Inflammatory macrophage (primary cell): ENCODE data around the gene GTF2H2.
"Not testable (repeated sequence)": the region's sequence is repeated elsewhere in the genome, so short reads cannot be mapped to it uniquely, and the experiment has no call there.

Experiments
- DNase-seq, 2 donors: peaks; one replicate each; pipeline ENCODE4 v3.0.0-alpha.2; 2020 to 2022
- total RNA-seq, 18 experiments: gene quantifications; one replicate each; lab custom pipeline; 2026; ENCODE audit warnings: mixed read lengths in 6 of 18, inconsistent platforms in 2 of 18; lab: John Stamatoyannopoulos, UW

Gene GTF2H2
- total RNA-seq: 0.63 to 6.2 (median 2.8) reads per million in 18 experiments

GRCh38 chr5:71067262-71067928 lies at the start of gene GTF2H2:
Gene GTF2H2 (minus strand): TSS chr5:71067676. CDS start chr5:71062763, 4,913 bp downstream.
- DNase-seq: not testable (repeated sequence)

DNA sequence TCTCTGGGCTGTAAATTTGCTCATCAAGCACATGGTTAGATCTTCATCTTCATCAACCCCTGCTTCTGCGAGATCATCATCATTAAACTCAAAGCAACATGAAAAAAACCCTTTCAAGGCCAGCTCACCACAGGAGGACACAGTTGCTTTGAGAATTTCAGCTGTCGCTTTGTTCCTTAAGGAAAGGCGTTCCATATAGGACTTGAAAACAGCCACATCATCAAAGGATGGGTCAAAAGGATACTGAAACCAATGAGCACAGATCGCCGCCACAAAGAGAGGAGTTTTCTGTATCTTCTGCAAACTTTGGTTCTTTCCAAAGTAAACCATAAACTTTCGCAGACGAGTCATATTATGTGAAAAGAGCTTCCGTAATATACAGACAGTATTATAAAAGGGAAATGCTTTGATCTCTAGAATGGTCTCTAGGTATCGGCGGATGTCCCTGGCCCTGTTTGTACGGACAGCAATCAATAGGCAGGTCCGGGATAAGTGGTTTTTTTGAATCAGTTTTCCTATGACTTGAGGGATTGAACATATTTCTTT lies 42.3 kb upstream of the GTF2H2 start:
- DNase-seq: not testable (repeated sequence)

DNA sequence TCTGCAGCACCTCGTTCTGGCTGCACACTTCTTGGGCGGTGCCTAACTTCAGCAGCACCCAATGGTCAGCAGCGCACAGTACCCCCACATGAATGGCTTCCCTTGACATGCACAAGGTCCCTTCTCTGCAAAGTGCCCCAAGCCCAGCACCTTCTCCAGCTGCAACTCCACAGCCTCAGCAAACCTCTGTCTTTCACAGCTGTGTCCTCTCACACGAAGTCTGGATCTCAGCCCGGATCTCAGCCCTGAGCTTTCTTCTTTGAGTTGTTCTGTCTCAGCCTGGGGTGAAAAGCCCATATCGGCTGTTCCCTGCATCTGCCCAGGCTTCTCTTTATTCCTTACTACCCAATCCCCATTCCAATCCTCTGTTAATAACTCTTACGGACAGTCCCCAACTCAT lies 32.5 kb upstream of the GTF2H2 start:
- DNase-seq: not testable (repeated sequence)

DNA sequence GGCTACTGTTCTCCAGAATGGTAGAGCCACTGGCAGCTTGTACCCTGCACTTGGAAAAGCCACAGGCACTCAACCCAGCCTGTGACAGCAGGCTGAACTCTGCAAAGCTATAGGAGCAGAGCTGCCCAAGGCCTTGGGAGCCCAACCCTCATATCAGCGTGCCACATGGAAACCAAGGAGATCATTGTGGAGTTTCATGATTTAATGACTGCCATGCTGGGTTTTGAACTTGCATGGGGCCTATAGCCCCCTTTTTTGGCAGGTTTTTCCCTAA lies 30.4 kb upstream of the GTF2H2 start:
- DNase-seq: not testable (repeated sequence)

DNA sequence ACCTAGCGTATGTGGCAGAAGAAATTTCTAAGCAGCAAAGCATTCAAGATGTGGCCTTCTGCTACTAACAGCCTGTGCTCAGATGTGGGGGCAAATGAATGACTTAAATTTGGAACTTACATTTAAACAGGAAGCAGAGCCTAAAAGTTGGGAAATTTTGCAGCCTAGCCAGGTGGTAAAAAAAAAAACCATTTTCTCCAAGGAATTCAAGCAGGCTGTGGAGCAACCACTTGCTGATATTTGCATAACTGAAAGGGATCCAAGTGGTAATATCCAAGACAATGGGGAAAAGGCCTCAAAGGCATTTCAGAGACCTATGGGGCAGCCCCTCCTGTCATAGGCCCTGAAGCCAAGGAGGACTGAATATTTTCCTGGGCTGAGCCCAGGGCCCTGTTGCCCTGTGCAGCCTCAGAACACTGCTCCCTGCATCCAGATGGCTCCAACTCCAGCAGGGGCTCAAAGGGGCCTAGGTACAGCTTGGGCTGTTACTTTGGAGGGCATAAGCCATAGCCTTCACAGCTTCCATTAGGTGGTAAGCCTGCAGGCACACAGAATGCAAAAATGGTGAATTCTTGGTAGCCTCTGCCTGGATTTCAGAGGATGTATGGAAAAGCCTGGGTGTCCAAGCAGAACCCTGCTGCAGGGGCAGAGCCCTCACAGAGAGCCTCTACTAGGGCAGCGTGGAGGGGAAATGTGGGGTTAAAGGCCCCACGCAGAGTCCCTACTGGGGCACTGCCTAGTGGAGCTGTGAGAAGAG lies 29.9 kb upstream of the GTF2H2 start:
- not testable (repeated sequence) for DNase-seq

DNA sequence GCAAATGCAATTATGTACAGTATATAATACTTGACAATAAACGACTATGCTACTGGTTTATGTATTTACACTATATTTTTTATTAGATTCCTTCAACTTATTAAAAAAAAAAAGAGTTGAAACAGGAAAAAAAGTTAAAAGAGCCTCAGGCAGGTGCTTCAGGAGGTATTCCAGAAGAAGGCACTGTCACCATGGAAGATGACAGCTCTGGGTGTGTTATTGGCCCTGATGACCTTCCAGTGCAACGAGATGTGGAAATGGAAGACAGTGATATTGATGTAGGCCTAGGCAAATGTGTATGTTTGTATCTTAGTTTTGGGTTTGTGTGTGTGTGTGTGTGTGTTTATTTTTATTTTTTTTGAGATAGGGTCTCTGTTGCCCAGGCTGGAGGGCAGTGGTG lies 22.3 kb upstream of the GTF2H2 start:
- not testable (repeated sequence) for DNase-seq

- DNase-seq: not testable (repeated sequence)
Measured at GRCh38 chr5:71088754-71089153, 21.3 kb upstream of the GTF2H2 start.

- DNase-seq: not testable (repeated sequence)
Measured at GRCh38 chr5:71086145-71086544, 18.7 kb upstream of the GTF2H2 start.

- not testable (repeated sequence) for DNase-seq
Measured at GRCh38 chr5:71084280-71085063, 17.0 kb upstream of the GTF2H2 start.

- not testable (repeated sequence) for DNase-seq
Measured at GRCh38 chr5:71082898-71083297, 15.4 kb upstream of the GTF2H2 start.

GRCh38 chr5:71082340-71082739 lies 14.9 kb upstream of the GTF2H2 start:
- not testable (repeated sequence) for DNase-seq

- not testable (repeated sequence) for DNase-seq
Measured at GRCh38 chr5:71061322-71061721, 6.2 kb downstream of the GTF2H2 start.

DNA sequence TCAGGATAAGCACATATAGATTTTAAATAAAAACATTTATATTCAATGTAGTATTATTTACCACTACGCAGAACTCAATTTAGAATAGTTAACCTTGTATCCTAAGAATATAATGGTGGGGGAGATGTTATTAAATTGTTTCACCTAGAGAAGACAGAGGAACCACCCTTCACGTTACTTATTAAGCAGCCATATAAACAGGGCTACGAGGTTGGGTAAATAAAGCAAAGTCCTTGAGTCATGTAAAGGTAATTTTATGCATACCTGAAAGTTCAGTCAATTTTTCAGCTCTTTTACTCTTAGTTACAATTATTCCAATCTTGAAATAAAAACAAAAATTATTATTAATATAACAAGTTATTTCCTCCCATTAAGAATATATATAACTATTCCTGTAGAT lies 8.1 kb downstream of the GTF2H2 start:
- not testable (repeated sequence) for DNase-seq

DNA sequence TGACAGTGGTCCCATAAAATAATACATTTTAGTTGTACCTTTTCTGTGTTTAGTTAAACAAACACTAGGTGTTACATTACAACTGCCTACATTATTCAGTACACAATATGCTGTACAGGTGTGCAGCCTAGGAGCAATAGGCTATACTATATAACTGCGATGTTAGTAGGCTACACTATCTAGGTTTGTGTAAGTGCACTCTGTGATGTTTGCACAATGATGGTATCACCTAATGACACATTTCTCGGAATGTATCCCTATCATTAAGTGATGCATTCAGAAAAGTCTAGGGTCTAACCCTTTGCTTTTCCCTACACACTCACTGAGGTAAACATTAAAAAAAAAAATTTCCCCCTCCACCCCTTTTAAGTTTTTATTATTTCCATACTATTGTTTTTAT lies 22.7 kb downstream of the GTF2H2 start:
- not testable (repeated sequence) for DNase-seq

DNA sequence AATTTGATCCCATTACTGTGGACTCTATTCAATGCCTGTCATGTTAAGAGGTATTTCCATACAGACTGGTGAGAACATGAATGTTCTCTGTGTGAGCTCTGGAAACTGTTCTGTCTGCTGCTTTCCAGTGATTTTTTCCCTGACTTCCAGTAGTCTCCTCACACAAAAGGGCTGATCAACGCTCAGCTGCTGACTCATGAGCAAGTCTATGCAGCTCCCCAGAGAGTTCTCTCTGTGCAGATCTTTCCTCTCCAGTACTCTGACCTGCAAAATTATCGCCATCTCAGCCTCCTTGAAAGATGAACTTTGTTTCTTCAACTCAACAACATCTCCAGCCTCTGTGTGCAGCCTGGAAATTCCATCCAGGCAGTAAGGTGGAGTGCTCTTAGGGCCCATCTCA lies 23.3 kb downstream of the GTF2H2 start:
- DNase-seq: not testable (repeated sequence)

GRCh38 chr5:71031046-71031776 lies 36.3 kb downstream of the GTF2H2 start:
- DNase-seq: not testable (repeated sequence)

GRCh38 chr5:71025289-71025953 lies 42.1 kb downstream of the GTF2H2 start, which contains the start of gene NAIP:
Gene NAIP (minus strand): TSS chr5:71025339. CDS start chr5:71012915, 12,424 bp downstream.
- not testable (repeated sequence) for DNase-seq

- DNase-seq: not testable (repeated sequence)
Measured at GRCh38 chr5:71020643-71021042, 46.8 kb downstream of the GTF2H2 start.

DNA sequence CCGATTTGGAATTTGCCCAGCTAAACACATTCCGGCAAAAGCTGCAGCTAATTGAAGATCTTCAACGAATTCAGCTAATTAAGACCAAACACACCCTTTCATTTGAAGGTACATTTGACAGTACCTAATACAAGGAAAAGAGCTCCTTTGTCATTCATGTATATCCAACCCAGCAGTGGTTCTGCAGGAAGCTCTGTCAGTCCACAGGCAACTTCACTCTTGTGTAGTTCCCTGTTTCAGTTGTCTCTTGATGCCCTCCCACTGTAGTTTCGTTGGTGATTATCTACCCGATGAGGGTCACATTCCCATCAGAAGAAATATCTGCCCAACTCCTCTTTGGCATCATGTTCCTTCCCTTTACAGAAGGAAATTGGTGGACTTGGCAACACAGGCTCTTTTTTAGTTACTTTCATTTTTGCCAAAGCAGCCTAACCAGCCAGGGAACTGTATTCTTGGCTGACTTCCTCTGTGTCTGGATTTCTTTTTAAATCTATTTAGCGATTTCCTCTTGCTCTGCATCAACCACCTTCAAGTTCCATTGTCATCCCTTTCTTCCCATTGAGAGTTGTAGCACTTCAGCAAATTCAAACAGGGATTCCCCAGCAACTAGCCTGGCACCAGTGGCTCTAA lies 49.0 kb downstream of the GTF2H2 start:
- not testable (repeated sequence) for DNase-seq

DNA sequence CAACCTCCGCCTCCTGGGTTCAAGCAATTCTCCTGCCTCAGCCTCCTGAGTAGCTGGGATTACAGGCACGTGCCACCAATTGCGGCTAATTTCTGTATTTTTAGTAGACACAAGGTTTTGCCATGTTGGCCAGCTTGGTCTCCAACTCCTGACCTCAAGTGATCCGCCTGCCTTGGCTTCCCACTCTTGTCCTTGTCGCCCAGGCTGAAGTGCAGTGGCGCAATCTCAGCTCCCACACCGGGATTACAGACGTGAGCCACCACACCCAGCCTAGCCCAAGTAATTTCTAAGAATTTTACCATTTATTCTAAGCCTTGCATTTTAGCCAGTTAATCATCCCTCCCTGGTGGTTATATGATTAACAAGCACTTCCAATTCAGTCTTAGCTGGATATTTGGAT lies 53.3 kb downstream of the GTF2H2 start:
- peak; percentile 43 to 65 for DNase-seq

- no peak for DNase-seq
Measured at GRCh38 chr5:71013575-71013974, 53.9 kb downstream of the GTF2H2 start.
